PC-9 (cell line): Measurements from ENCODE around the gene KRTAP5-6. TPM values are rescaled to one million over a fixed set of nuclear protein-coding genes. Genes with fewer than 3 reads are reported as not detected.

Experiments
- BruUV-seq: library from RNA; stranded (reverse); fragments of 400-500 nt; replicated peaks from 2 replicates; lab custom pipeline; 2021; lab: Mats Ljungman, UMichigan
- CTCF ChIA-PET: fragments of 300-600 bp; sonication (Branson Sonifier 250); formaldehyde crosslinking; loops from one replicate; lab custom pipeline; 2022; ENCODE audit warnings: antibody characterized with exemption; lab: Charles Lee
- POLR2A ChIA-PET: fragments of 300-600 bp; sonication (Branson Sonifier 250); formaldehyde crosslinking; loops from one replicate; lab custom pipeline; 2022; ENCODE audit warnings: antibody characterized with exemption; ENCODE audit not compliant: unreplicated experiment; lab: Charles Lee
- DNase-seq, 2 experiments: peaks; one replicate each; pipeline versions ENCODE4 v3.0.0 to v3.0.0-alpha.2; 2015 to 2022; ENCODE audit warnings: mixed read lengths in 1 of 2
- H2AFZ ChIP-seq: fragments of 200-600 bp; sonication (generic); 2 replicates; pipeline ENCODE4 v1.8.1; 2017; ENCODE audit warnings: antibody characterized with exemption
- H3F3A ChIP-seq: fragments of 200-600 bp; sonication (generic); 2 replicates; pipeline ENCODE4 v1.8.1; 2017; ENCODE audit warnings: antibody characterized with exemption, mild to moderate bottlenecking, low read depth; ENCODE audit not compliant: insufficient read depth
- H3K27ac ChIP-seq: fragments of 200-600 bp; sonication (generic); 2 replicates; pipeline ENCODE4 v1.6.1; 2016; ENCODE audit warnings: mixed run types
- H3K27me3 ChIP-seq: fragments of 200-600 bp; sonication (generic); 2 replicates; pipeline ENCODE4 v1.6.1; 2016; ENCODE audit warnings: low read depth, mixed run types; ENCODE audit not compliant: insufficient read depth
- H3K36me3 ChIP-seq: fragments of 200-600 bp; sonication (generic); 2 replicates; pipeline ENCODE4 v1.6.1; 2016; ENCODE audit warnings: low read depth, mixed run types
- H3K4me1 ChIP-seq: fragments of 200-600 bp; sonication (generic); replicated peaks from 2 replicates; pipeline ENCODE4 v1.6.1; 2016; ENCODE audit warnings: mixed run types; ENCODE audit not compliant: insufficient read depth
- H3K4me2 ChIP-seq: fragments of 200-600 bp; sonication (generic); 2 replicates; pipeline ENCODE4 v1.6.1; 2017; ENCODE audit warnings: mixed run types
- H3K4me3 ChIP-seq: fragments of 200-600 bp; sonication (generic); 2 replicates; pipeline ENCODE4 v1.6.1; 2016; ENCODE audit warnings: mixed run types
- H3K79me2 ChIP-seq: fragments of 200-600 bp; sonication (generic); 2 replicates; pipeline ENCODE4 v1.6.1; 2017; ENCODE audit warnings: low read depth, mixed run types
- H3K9me2 ChIP-seq: fragments of 200-600 bp; sonication (generic); 2 replicates; pipeline ENCODE4 v1.8.1; 2017; ENCODE audit warnings: mild to moderate bottlenecking; ENCODE audit not compliant: insufficient read depth
- H3K9me3 ChIP-seq: fragments of 200-600 bp; sonication (generic); 2 replicates; pipeline ENCODE4 v1.8.1; 2016; ENCODE audit warnings: low read depth; ENCODE audit not compliant: insufficient read depth
- H4K20me1 ChIP-seq: fragments of 200-600 bp; sonication (generic); 2 replicates; pipeline ENCODE4 v1.8.1; 2017; ENCODE audit not compliant: insufficient read depth
- EZH2 ChIP-seq: fragments of 200-600 bp; sonication (generic); IDR thresholded peaks from 2 replicates; pipeline ENCODE4 v1.8.0; 2017; ENCODE audit warnings: antibody characterized with exemption, low read depth
- intact Hi-C: fragments of 100-400 bp; cut with micrococcal nuclease; formaldehyde crosslinking; loops from one replicate; pipeline ENCODE4 v1.10.0; 2022; ENCODE audit not compliant: unreplicated experiment
- total RNA-seq: library from RNA; stranded (reverse); gene quantifications from 2 replicates; pipeline ENCODE4 v1.2.3, GENCODE V29; 2021
- TF ChIP-seq, protein P1 (sequence below): fragments of 200-600 bp; sonication (generic); conservative IDR thresholded peaks from 2 replicates; pipeline ENCODE4 v1.6.1; 2017; ENCODE audit warnings: mixed run types, antibody characterized with exemption, mild to moderate bottlenecking, moderate library complexity

KRTAP5-6 gene
- total RNA-seq, 1 experiment from 2014 or later, result not detected

DNA sequence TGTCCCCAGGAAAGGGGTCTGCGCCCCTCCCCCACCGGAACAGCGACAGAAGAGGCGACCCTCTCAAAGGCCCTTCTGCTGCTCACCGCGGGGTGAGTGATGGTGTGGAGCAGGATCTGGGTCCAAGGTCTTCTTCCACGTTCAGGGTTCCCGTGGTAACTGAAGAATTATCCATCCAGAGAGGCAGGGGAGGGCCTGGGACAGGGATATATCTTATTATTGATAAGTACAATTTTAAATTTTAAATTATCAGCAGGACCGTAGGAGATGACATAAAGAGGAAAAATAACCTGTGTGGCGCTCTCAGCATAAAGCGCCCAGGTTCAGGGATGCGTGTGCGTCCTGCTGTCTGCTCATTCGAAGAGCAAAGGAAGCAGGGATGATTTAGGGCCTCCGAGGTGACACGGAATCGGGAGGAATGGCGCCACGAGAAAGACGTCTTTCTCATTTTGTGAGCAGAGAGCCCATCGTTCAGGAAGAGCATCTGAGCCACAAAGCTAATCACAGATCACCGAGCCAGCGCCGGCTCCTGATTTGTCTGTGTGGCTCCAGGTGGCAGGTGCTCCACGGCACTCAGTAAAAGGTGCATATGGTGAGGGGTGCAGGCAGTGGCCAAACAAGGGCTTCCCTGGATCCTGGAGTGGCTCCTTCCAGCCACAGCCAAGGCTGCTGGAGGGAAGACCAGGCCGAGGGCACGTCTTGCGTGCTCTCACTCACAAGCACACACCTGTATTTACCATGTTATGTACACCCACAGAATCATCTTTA is 48.2 kb upstream of the KRTAP5-6 start:
- Histone ChIP-seq H3K9me2 (no peaks in the 10 kb centered on the region), H3K36me3 (no peaks in the 10 kb centered on the region), H3F3A (no peaks in the 10 kb centered on the region), H4K20me1 (no peaks in the 10 kb centered on the region), H3K27ac (no peak overlapping the region), H3K4me2 (no peak overlapping the region), H3K4me1 (no peaks in the 10 kb centered on the region), H3K79me2 (no peaks in the 10 kb centered on the region), H3K27me3 (peaks cover 37% of the 10 kb centered on the region), H2AFZ (no peak overlapping the region), H3K9me3 (no peaks in the 10 kb centered on the region), H3K4me3 (no peak overlapping the region)
- intact Hi-C loops, result no loop called here
- no peak for TF ChIP-seq EZH2
- BruUV-seq, result no TSS peak
- ChIA-PET CTCF (no interaction called here), POLR2A (no interaction called here)
- no peak for DNase-seq

DNA sequence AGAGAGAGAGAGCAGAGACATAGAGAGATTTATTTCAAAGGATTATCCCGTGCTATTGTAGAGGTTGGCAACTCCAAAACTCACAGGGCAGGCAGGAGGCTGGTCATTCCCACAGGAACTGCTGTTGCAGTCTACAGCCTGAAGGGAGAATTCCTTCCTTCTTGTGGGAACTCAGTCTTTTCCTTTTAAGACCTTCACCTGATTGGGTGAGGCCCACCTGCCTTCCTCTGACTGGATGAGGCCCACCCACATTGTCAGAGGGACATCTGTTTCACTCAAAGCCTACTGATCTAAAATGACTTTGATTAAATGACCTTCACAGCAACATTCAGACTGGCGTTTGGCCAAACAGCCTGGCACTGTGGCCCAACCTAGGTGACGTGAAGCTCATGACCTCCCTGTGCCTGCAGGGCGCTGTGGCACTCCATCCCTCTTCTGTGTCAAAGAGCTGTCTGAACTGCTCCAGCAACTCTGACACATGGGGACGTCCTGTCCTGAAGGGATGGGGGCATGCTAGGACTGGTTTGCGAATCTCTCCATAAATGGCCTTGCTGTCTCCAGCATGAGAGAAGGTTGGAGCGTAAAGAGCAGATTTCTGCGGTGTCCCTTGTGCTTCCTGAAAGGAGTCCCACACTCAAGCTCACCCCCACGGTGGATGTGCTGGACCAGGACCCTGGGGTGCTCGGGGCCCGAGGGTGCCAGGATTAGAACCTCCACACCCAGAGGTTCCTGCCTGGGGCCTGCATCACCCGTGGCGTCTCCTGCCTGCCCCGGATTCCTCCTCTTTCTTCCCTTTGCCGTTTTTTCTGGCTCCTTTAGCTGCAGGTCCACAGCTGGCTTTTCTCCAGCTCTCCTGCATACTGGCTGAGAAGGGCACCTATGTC is 46.7 kb upstream of the KRTAP5-6 start:
- no peak overlapping the region for H3K27ac ChIP-seq
- H3K4me1 ChIP-seq, result no peaks in the 10 kb centered on the region
- intact Hi-C loops, result loop anchor here (5.0 kb wide), 1 partner anchor 42 kb away; no protein-coding TSS in a partner anchor
- no peaks in the 10 kb centered on the region for H4K20me1 ChIP-seq
- ChIA-PET POLR2A (no interaction called here), CTCF (no interaction called here)
- no peaks in the 10 kb centered on the region for H3K79me2 ChIP-seq
- no peak overlapping the region for H3K4me3 ChIP-seq
- H3K27me3 ChIP-seq, result peaks cover 40% of the 10 kb centered on the region
- BruUV-seq, result no TSS peak
- H3K36me3 ChIP-seq, result no peaks in the 10 kb centered on the region
- no peaks in the 10 kb centered on the region for H3K9me3 ChIP-seq
- H3F3A ChIP-seq, result no peaks in the 10 kb centered on the region
- DNase-seq, result no peak
- H3K9me2 ChIP-seq, result no peaks in the 10 kb centered on the region
- no peak overlapping the region for H2AFZ ChIP-seq
- no peak overlapping the region for H3K4me2 ChIP-seq
- TF ChIP-seq EZH2, result no peak
- TF ChIP-seq, protein P1, sequence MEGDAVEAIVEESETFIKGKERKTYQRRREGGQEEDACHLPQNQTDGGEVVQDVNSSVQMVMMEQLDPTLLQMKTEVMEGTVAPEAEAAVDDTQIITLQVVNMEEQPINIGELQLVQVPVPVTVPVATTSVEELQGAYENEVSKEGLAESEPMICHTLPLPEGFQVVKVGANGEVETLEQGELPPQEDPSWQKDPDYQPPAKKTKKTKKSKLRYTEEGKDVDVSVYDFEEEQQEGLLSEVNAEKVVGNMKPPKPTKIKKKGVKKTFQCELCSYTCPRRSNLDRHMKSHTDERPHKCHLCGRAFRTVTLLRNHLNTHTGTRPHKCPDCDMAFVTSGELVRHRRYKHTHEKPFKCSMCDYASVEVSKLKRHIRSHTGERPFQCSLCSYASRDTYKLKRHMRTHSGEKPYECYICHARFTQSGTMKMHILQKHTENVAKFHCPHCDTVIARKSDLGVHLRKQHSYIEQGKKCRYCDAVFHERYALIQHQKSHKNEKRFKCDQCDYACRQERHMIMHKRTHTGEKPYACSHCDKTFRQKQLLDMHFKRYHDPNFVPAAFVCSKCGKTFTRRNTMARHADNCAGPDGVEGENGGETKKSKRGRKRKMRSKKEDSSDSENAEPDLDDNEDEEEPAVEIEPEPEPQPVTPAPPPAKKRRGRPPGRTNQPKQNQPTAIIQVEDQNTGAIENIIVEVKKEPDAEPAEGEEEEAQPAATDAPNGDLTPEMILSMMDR, result no peak

DNA sequence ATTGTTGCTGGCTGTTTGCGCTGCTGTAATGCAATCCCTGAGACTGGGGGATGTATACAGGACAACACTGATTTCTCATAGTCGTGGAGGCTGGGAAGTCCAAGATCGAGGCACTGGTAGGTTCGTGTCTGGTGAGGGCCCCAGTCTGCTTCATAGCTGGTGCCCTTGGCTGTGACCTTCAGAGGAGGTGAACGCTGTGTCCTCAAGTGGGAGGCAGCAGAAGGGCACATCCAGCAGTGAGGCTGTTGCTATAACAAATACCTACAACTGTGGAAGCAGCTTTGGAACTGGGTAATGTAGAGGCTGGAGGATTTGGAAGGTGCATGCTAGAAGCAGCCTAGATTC is 46.1 kb upstream of the KRTAP5-6 start:
- POLR2A ChIA-PET, result no interaction called here
- Histone ChIP-seq H3K36me3 (no peaks in the 10 kb centered on the region), H3F3A (no peaks in the 10 kb centered on the region), H4K20me1 (no peaks in the 10 kb centered on the region), H3K4me3 (no peak overlapping the region), H3K4me2 (no peak overlapping the region), H3K9me2 (no peaks in the 10 kb centered on the region), H3K27ac (no peak overlapping the region), H3K9me3 (no peaks in the 10 kb centered on the region), H3K4me1 (no peaks in the 10 kb centered on the region), H3K79me2 (no peaks in the 10 kb centered on the region), H2AFZ (no peak overlapping the region), H3K27me3 (peaks cover 35% of the 10 kb centered on the region)
- BruUV-seq, result no TSS peak
- TF ChIP-seq EZH2, result no peak
- TF ChIP-seq, protein P1, result no peak
- CTCF ChIA-PET, result no interaction called here
- no peak for DNase-seq
- intact Hi-C loops, result loop anchor here (5.0 kb wide), 1 partner anchor 41 kb away; no protein-coding TSS in a partner anchor
